ENCODE results near the gene UROS. TPM values are rescaled to one million over a fixed set of nuclear protein-coding genes. Genes with fewer than 3 reads are reported as not detected.

The UROS gene
- total RNA-seq, 1 donor from 2014 or later: 38.1 TPM

DNA sequence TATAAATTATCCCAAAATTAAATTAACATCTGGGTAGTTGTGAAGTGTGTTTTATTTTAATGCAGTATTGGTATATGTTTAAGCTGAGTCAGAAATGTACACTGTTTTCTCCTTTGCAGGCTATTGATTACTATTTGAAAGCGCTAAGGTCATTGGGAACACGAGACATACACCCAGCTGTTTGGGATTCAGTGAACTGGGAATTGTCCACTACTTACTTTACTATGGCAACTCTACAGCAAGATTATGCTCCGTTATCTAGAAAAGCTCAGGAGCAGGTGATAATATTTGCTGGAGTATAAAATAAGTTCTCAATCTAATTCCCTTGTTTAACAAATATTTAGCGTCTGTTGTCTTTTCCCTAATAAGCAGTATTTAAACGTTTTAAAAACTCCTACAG, 75.6 kb downstream of the UROS start:
- intact Hi-C loops (cut with DNase I): no loop called here
- no peak for DNase-seq (ENCODE audit: low spot score in 2 of 2)
- peaks cover 80 to 97% of the 10 kb centered on the region in 2 donors for H3K36me3 ChIP-seq
- no peaks in the 10 kb centered on the region for H3K27me3 ChIP-seq
- no peak overlapping the region for H3K4me3 ChIP-seq
- no peaks in the 10 kb centered on the region for H3K9me3 ChIP-seq
- no peak overlapping the region for H3K27ac ChIP-seq
- no peak for TF ChIP-seq CTCF (IDR thresholded peaks at IDR 0.05)
- H3K4me1 ChIP-seq: no peaks in the 10 kb centered on the region

- no peaks in the 10 kb centered on the region for H3K27me3 ChIP-seq
- no peak for TF ChIP-seq CTCF (IDR thresholded peaks at IDR 0.05)
- DNase-seq (ENCODE audit: low spot score in 2 of 2): no peak
- H3K4me1 ChIP-seq: no peaks in the 10 kb centered on the region
- H3K36me3 ChIP-seq: peaks cover 85 to 98% of the 10 kb centered on the region in 2 donors
- no peak overlapping the region for H3K4me3 ChIP-seq
- no peak overlapping the region for H3K27ac ChIP-seq
- intact Hi-C loops (cut with DNase I): no loop called here
- H3K9me3 ChIP-seq: no peaks in the 10 kb centered on the region
These were observed 78.1 kb downstream of the UROS start for GRCh38 chr10:125744909-125745308.

DNA sequence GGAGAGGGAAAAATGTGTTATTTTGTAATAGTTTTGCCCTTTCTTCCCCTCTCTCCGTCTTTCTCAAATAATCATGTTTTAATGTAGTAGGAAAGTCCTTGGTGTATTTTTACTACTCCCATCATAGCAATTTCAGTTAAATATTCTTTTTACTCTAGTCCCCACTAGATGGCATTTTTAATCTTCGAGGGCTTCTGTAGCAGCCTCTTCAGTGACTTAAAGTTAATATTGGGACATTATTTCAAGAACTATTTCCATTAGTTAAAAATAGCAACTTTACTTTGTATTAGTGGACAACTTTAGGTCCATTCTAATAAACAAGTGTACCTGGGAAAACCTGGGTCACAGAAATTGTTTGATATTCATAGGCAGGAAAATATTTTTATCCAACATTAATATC, 80.6 kb downstream of the UROS start:
- Histone ChIP-seq H3K27ac (no peak overlapping the region), H3K9me3 (no peaks in the 10 kb centered on the region), H3K4me3 (no peak overlapping the region), H3K4me1 (no peaks in the 10 kb centered on the region), H3K27me3 (no peaks in the 10 kb centered on the region), H3K36me3 (peaks cover 83 to 99% of the 10 kb centered on the region in 2 donors)
- no peak for DNase-seq (ENCODE audit: low spot score in 2 of 2)
- intact Hi-C loops (cut with DNase I): no loop called here
- no peak for TF ChIP-seq CTCF (IDR thresholded peaks at IDR 0.05)

DNA sequence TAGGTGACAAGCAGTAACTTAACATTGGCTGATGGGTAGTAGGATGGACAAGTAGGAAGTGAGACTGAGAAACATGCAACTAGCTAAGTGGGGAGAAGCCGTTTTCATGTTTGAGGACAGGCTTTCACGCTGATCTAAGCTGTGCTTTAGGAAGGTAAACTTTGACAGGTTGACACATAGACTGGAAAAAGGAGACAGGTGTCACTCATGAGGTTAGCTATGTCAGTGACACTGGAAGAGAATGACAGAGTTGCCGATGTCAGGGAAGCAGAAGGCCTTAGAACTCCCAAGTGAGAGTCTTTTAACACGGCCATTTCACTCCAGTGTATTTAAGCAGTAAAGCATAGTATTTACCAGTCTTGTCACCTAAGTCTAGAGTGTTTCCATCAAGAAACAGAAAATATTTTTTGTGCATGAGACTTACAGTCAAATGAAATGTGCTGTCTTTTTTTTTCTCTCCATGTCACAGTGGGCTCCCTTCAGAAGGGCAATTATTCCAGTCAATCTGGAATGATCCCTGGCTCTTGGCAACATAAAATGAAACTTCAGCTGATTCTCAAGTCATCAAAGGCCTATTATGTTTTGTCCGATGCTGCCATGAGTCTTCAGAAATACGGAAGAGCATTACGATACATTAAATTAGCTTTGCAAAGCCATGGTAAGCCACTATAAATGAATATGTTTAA, 82.9 kb downstream of the UROS start:
- H3K27me3 ChIP-seq: no peaks in the 10 kb centered on the region
- peaks cover 84 to 100% of the 10 kb centered on the region in 2 donors for H3K36me3 ChIP-seq
- H3K4me1 ChIP-seq: no peaks in the 10 kb centered on the region
- no peak for DNase-seq (ENCODE audit: low spot score in 2 of 2)
- H3K4me3 ChIP-seq: no peak overlapping the region
- no peaks in the 10 kb centered on the region for H3K9me3 ChIP-seq
- intact Hi-C loops (cut with DNase I): no loop called here
- TF ChIP-seq CTCF (IDR thresholded peaks at IDR 0.05): no peak
- H3K27ac ChIP-seq: no peak overlapping the region

Other genes with a start within 250 kb of the UROS start
- gene TEX36, start 140.1 kb downstream of the UROS start, total RNA-seq: not detected
- gene EDRF1, start 103.5 kb downstream of the UROS start, total RNA-seq: 0.53 TPM
- gene MMP21, start 47.4 kb downstream of the UROS start, total RNA-seq: not detected
- 4.7 TPM for gene BCCIP, start 288 bp upstream of the UROS start, total RNA-seq
- 27.4 TPM for gene DHX32, start 58.0 kb upstream of the UROS start, total RNA-seq
- gene FANK1, start 73.3 kb upstream of the UROS start, total RNA-seq: not detected